Heart left ventricle (tissue), 13 donors: ENCODE measurements around the gene CNOT4.

ENCODE experiments used
- POLR2A ChIP-seq, 2 donors: fragments of 450-650 bp; IDR thresholded peaks; one replicate each; pipeline ENCODE4 v1.6.1; 2017; ENCODE audit warnings: antibody characterized with exemption in 2 of 2, mild to moderate bottlenecking in 2 of 2, moderate library complexity in 2 of 2
- TF ChIP-seq, protein P1 (sequence below), 12 donors: fragments of 200-600 bp; sonication (generic) in 4 of 12; IDR thresholded peaks; one replicate each; pipeline versions ENCODE4 v1.5.0 to v1.8.0; 2018 to 2022; ENCODE audit warnings: antibody characterized with exemption in 12 of 12, mild to moderate bottlenecking in 5 of 12
- donor health status: ischemic (EF 13 %, LVEDD 7.1; RV severe dilation, severe dysfunction).
- donor health status: DM: no; HTN: yes; CAD: no.
- donor health status: DM: no; HTN: no; CAD: no.
- donor health status: ischemic (EF 25% LVEDD 6.9; RV normal size, moderate dysfunction).
- donor health status: ischemic (EF 25% LVEDD 5.7; RV mildly dilated, moderate dysfunction).
- donor health status: ischemic (EF 35%, LVEDD 5.7; RV mildly dilated, moderate dysfunction).
- donor health status: nonischemic (EF 11% LVEDD 7.7; RV severe dilation, severe dysfunction).
- donor health status: DM: yes; HTN: yes; CAD: no.
- donor health status: PGD.
- donor health status: ischemic (EF 29% LVEDD 5.4; RV normal size, mild dysfunction).
- donor health status: nonischemic (EF 23%, LVEDD 6.1; RV moderate dilation, normal function).

DNA sequence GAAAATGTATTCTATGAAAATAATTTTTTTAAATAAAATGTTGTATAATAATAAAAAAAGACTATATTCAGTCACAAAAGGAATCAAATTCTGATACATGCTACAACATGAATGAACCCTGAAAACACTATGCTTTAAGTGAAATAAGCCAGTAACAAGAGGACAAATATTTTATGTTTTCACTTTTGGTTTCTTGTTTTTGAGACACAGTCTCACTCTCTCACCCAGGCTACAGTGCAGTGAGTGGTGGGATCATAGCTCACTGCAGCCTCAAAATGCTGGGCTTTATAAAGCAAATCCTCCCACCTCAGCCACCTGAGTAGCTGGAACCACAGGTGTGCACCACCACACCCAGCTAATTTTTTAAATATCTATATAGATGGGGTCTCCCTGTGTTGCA is 64.2 kb downstream of the CNOT4 start:
- TF ChIP-seq, protein P1, sequence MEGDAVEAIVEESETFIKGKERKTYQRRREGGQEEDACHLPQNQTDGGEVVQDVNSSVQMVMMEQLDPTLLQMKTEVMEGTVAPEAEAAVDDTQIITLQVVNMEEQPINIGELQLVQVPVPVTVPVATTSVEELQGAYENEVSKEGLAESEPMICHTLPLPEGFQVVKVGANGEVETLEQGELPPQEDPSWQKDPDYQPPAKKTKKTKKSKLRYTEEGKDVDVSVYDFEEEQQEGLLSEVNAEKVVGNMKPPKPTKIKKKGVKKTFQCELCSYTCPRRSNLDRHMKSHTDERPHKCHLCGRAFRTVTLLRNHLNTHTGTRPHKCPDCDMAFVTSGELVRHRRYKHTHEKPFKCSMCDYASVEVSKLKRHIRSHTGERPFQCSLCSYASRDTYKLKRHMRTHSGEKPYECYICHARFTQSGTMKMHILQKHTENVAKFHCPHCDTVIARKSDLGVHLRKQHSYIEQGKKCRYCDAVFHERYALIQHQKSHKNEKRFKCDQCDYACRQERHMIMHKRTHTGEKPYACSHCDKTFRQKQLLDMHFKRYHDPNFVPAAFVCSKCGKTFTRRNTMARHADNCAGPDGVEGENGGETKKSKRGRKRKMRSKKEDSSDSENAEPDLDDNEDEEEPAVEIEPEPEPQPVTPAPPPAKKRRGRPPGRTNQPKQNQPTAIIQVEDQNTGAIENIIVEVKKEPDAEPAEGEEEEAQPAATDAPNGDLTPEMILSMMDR (IDR thresholded peaks at IDR 0.05): no peak
- TF ChIP-seq POLR2A (IDR thresholded peaks at IDR 0.05): no peak
